DND-41 (cell line): ENCODE measurements around the gene PTPRU.
A peak's percentile ranks its signal among the peaks of the same experiment; 100 is the strongest.

Experiments
- ATAC-seq: fragments of 200-7000 bp; cut with Tn5 transposase; 3 replicates; pipeline ENCODE4 v1.9.1; 2021; ENCODE audit warnings: low read depth; ENCODE audit not compliant: insufficient read depth
- DNase-seq: peaks from one replicate; pipeline ENCODE4 v3.0.0-alpha.2; 2020
- H2AFZ ChIP-seq: 2 replicates; pipeline ENCODE4 v1.6.0; 2012; ENCODE audit warnings: low read depth, low read length
- H3K27ac ChIP-seq: 2 replicates; pipeline ENCODE4 v1.5.1; 2012; ENCODE audit warnings: low read length, inconsistent platforms
- H3K27me3 ChIP-seq: fragments of 200-600 bp; sonication (generic); 2 replicates; pipeline ENCODE4 v1.6.0; 2012; ENCODE audit warnings: low read length, mild to moderate bottlenecking, inconsistent platforms; ENCODE audit not compliant: insufficient read depth, poor library complexity
- H3K36me3 ChIP-seq: 2 replicates; pipeline ENCODE4 v1.5.1; 2012; ENCODE audit warnings: low read length, inconsistent platforms; ENCODE audit not compliant: insufficient read depth
- H3K4me1 ChIP-seq: 2 replicates; pipeline ENCODE4 v1.5.1; 2012; ENCODE audit warnings: mild to moderate bottlenecking, low read length; ENCODE audit not compliant: insufficient read depth
- H3K4me2 ChIP-seq: 2 replicates; pipeline ENCODE4 v1.6.0; 2012; ENCODE audit warnings: mild to moderate bottlenecking, moderate library complexity, low read length, inconsistent platforms; ENCODE audit not compliant: insufficient read depth
- H3K4me3 ChIP-seq, 2 experiments: fragments of 200-600 bp in 1 of 2; shearing (Covaris generic) in 1 of 2; 2 replicates each; pipeline ENCODE4 v1.5.1; 2012 to 2016; ENCODE audit warnings: inconsistent platforms in 2 of 2, low read length in 2 of 2, mild to moderate bottlenecking in 2 of 2, low read depth in 1 of 2, moderate library complexity in 1 of 2
- H3K79me2 ChIP-seq: 2 replicates; pipeline ENCODE4 v1.6.0; 2012; ENCODE audit warnings: low read length, inconsistent platforms; ENCODE audit not compliant: insufficient read depth
- H3K9ac ChIP-seq: 2 replicates; pipeline ENCODE4 v1.6.0; 2012; ENCODE audit warnings: low read depth, mild to moderate bottlenecking, inconsistent platforms, low read length, moderate library complexity
- H3K9me3 ChIP-seq: 2 replicates; pipeline ENCODE4 v1.5.1; 2012; ENCODE audit warnings: low read length, moderate library complexity, mild to moderate bottlenecking, inconsistent platforms; ENCODE audit not compliant: insufficient read depth, severe bottlenecking
- H4K20me1 ChIP-seq: 2 replicates; pipeline ENCODE4 v1.6.0; 2012; ENCODE audit warnings: low read length; ENCODE audit not compliant: insufficient read depth
- EZH2 ChIP-seq: IDR thresholded peaks from 3 replicates; pipeline ENCODE4 v1.6.1; 2012; ENCODE audit warnings: borderline replicate concordance, low read depth, mild to moderate bottlenecking, moderate library complexity, low read length, inconsistent platforms; ENCODE audit not compliant: severe bottlenecking
- TF ChIP-seq, protein P1 (sequence below): IDR thresholded peaks from 2 replicates; pipeline ENCODE4 v1.5.1; 2012; ENCODE audit warnings: borderline replicate concordance, low read length, moderate library complexity, mild to moderate bottlenecking; ENCODE audit not compliant: poor library complexity, severe bottlenecking; ENCODE audit errors: extremely low read depth

PTPRU gene

DNA sequence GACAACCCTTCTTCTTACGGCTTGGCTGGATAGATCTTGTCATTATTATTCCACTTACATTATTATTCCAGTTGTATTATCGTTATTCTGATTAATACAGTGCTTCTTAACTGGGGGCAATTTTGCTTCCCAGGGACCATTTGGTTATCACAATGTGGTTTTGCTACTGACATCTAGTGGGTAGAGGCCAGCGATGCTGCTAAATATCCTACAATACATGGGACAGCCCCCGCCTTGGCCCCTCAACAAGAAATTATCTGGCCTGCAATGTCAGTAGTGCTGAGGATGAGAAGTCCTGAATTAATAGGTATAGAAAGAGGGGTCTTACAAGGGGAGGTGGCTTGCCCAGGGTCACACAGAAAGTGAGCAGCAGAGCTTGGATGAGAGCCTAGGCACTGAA lies 105.6 kb downstream of the PTPRU start:
- H3K4me3 ChIP-seq = no peak overlapping the region
- H3K36me3 ChIP-seq = no peaks in the 10 kb centered on the region
- H3K9me3 ChIP-seq = no peaks in the 10 kb centered on the region
- no peak overlapping the region for H2AFZ ChIP-seq
- no peak overlapping the region for H3K27ac ChIP-seq
- peaks cover 4% of the 10 kb centered on the region for H3K27me3 ChIP-seq
- H3K4me2 ChIP-seq = no peak overlapping the region
- H4K20me1 ChIP-seq = no peaks in the 10 kb centered on the region
- H3K9ac ChIP-seq = no peak overlapping the region
- ATAC-seq (no peak), DNase-seq (no peak)
- H3K4me1 ChIP-seq = no peaks in the 10 kb centered on the region
- no peaks in the 10 kb centered on the region for H3K79me2 ChIP-seq
- TF ChIP-seq, protein P1, sequence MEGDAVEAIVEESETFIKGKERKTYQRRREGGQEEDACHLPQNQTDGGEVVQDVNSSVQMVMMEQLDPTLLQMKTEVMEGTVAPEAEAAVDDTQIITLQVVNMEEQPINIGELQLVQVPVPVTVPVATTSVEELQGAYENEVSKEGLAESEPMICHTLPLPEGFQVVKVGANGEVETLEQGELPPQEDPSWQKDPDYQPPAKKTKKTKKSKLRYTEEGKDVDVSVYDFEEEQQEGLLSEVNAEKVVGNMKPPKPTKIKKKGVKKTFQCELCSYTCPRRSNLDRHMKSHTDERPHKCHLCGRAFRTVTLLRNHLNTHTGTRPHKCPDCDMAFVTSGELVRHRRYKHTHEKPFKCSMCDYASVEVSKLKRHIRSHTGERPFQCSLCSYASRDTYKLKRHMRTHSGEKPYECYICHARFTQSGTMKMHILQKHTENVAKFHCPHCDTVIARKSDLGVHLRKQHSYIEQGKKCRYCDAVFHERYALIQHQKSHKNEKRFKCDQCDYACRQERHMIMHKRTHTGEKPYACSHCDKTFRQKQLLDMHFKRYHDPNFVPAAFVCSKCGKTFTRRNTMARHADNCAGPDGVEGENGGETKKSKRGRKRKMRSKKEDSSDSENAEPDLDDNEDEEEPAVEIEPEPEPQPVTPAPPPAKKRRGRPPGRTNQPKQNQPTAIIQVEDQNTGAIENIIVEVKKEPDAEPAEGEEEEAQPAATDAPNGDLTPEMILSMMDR = peak; percentile 16
- TF ChIP-seq EZH2 = no peak

DNA sequence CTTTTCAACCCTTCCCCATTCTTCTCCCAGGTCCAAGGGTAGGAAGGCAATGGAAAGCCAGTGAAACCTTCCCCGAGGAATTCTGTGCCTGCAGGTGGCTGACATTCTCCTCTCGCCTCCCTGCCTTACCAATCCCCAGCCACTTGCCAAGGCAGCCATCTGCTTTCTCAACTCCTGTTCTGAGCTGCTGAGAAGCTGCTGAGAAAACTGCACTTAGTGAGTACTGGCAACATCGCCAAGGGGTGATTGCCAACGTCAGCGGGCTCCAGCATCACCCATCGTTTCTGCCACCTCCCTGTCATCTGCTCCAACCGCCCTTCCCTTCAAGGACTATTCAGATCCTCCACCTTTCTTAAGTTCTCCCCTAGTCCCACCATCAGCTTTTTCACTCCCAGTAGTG lies 106.0 kb downstream of the PTPRU start:
- peaks cover 7% of the 10 kb centered on the region for H3K27me3 ChIP-seq
- H3K9me3 ChIP-seq = no peaks in the 10 kb centered on the region
- no peaks in the 10 kb centered on the region for H3K4me1 ChIP-seq
- DNase-seq (no peak), ATAC-seq (no peak)
- no peak overlapping the region for H3K4me3 ChIP-seq
- TF ChIP-seq, protein P1 = no peak
- no peak for TF ChIP-seq EZH2
- no peak overlapping the region for H3K4me2 ChIP-seq
- H3K79me2 ChIP-seq = no peaks in the 10 kb centered on the region
- no peak overlapping the region for H3K27ac ChIP-seq
- no peaks in the 10 kb centered on the region for H4K20me1 ChIP-seq
- no peaks in the 10 kb centered on the region for H3K36me3 ChIP-seq
- H3K9ac ChIP-seq = no peak overlapping the region
- H2AFZ ChIP-seq = no peak overlapping the region

- no peaks in the 10 kb centered on the region for H3K36me3 ChIP-seq
- no peak overlapping the region for H3K4me2 ChIP-seq
- H3K9me3 ChIP-seq = no peaks in the 10 kb centered on the region
- H3K27me3 ChIP-seq = peaks cover 9% of the 10 kb centered on the region
- no peak for TF ChIP-seq EZH2
- TF ChIP-seq, protein P1 = no peak
- no peak overlapping the region for H3K27ac ChIP-seq
- no peaks in the 10 kb centered on the region for H3K4me1 ChIP-seq
- H2AFZ ChIP-seq = no peak overlapping the region
- DNase-seq (no peak), ATAC-seq (no peak)
- H3K4me3 ChIP-seq = no peak overlapping the region
- H3K79me2 ChIP-seq = no peaks in the 10 kb centered on the region
- H4K20me1 ChIP-seq = no peaks in the 10 kb centered on the region
- no peak overlapping the region for H3K9ac ChIP-seq
Measured at GRCh38 chr1:29342983-29343382, 106.7 kb downstream of the PTPRU start.

GRCh38 chr1:29343476-29343875 lies 107.2 kb downstream of the PTPRU start:
- Histone ChIP-seq H3K4me2 (no peak overlapping the region), H3K4me1 (no peaks in the 10 kb centered on the region), H4K20me1 (no peaks in the 10 kb centered on the region), H3K79me2 (no peaks in the 10 kb centered on the region), H2AFZ (no peak overlapping the region), H3K9ac (no peak overlapping the region), H3K4me3 (no peak overlapping the region), H3K9me3 (no peaks in the 10 kb centered on the region), H3K27me3 (peaks cover 9% of the 10 kb centered on the region), H3K27ac (no peak overlapping the region), H3K36me3 (no peaks in the 10 kb centered on the region)
- ATAC-seq = no peak
- TF ChIP-seq, protein P1 = no peak
- no peak for TF ChIP-seq EZH2
- no peak for DNase-seq
